Panc1 (cell line): ENCODE measurements around the gene IDH2.

Experiments used
- POLR2AphosphoS5 ChIP-seq: IDR thresholded peaks from 2 replicates; pipeline ENCODE4 v1.6.1; 2012; ENCODE audit warnings: mild to moderate bottlenecking, low read depth, low read length, moderate library complexity
- TCF7L2 ChIP-seq: IDR thresholded peaks from 2 replicates; pipeline ENCODE4 v1.6.1; 2011; ENCODE audit warnings: mild to moderate bottlenecking, low read depth, low read length, inconsistent platforms
- TF ChIP-seq, protein P1 (sequence below): fragments of 450-650 bp; IDR thresholded peaks from 2 replicates; pipeline ENCODE4 v1.5.1; 2017; ENCODE audit warnings: mild to moderate bottlenecking

GRCh38 chr15:90149609-90150340, 47.5 kb upstream of the IDH2 start:
- TF ChIP-seq, protein P1, sequence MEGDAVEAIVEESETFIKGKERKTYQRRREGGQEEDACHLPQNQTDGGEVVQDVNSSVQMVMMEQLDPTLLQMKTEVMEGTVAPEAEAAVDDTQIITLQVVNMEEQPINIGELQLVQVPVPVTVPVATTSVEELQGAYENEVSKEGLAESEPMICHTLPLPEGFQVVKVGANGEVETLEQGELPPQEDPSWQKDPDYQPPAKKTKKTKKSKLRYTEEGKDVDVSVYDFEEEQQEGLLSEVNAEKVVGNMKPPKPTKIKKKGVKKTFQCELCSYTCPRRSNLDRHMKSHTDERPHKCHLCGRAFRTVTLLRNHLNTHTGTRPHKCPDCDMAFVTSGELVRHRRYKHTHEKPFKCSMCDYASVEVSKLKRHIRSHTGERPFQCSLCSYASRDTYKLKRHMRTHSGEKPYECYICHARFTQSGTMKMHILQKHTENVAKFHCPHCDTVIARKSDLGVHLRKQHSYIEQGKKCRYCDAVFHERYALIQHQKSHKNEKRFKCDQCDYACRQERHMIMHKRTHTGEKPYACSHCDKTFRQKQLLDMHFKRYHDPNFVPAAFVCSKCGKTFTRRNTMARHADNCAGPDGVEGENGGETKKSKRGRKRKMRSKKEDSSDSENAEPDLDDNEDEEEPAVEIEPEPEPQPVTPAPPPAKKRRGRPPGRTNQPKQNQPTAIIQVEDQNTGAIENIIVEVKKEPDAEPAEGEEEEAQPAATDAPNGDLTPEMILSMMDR = no peak
- no peak for TF ChIP-seq TCF7L2
- TF ChIP-seq POLR2AphosphoS5 = no peak
